CD4-positive, alpha-beta memory T cell (primary cell): ENCODE measurements around the gene TROAP. TPM values are rescaled to one million over a fixed set of nuclear protein-coding genes. Genes with fewer than 3 reads are reported as not detected.
A peak's percentile ranks its signal among the peaks of the same experiment; 100 is the strongest.

ENCODE experiments used
- CTCF ChIA-PET: fragments of 350-600 bp; sonication (Branson Sonifier 250); formaldehyde crosslinking; loops from one replicate; lab custom pipeline; 2021; ENCODE audit warnings: inconsistent platforms; ENCODE audit not compliant: partially characterized antibody; lab: Charles Lee
- POLR2A ChIA-PET: fragments of 350-600 bp; sonication (Branson Sonifier 250); formaldehyde crosslinking; loops from one replicate; lab custom pipeline; 2021; ENCODE audit not compliant: partially characterized antibody; lab: Charles Lee
- DNase-seq, 5 donors: peaks; one replicate each; pipeline versions ENCODE4 v3.0.0 to v3.0.0-alpha.2; 2020 to 2022; ENCODE audit warnings: mixed read lengths in 1 of 5
- H3K27ac ChIP-seq: one replicate; pipeline ENCODE4 v1.7.0; 2013; ENCODE audit warnings: low read depth, low read length
- H3K27me3 ChIP-seq: 2 replicates; pipeline ENCODE4 v1.7.0; 2013; ENCODE audit warnings: mild to moderate bottlenecking, low read length, moderate library complexity; ENCODE audit not compliant: insufficient read depth
- H3K36me3 ChIP-seq: 2 replicates; pipeline ENCODE4 v1.7.0; 2013; ENCODE audit warnings: mild to moderate bottlenecking, low read length, moderate library complexity; ENCODE audit not compliant: insufficient read depth
- H3K4me1 ChIP-seq: 2 replicates; pipeline ENCODE4 v1.7.0; 2013; ENCODE audit warnings: mild to moderate bottlenecking, low read length, moderate library complexity; ENCODE audit not compliant: insufficient read depth
- H3K4me3 ChIP-seq, 2 donors: one replicate each; pipeline ENCODE4 v1.7.0; 2013; ENCODE audit warnings: low read length in 2 of 2, mild to moderate bottlenecking in 1 of 2
- H3K9me3 ChIP-seq, 2 donors: one replicate each; pipeline ENCODE4 v1.7.0; 2013; ENCODE audit warnings: low read length in 2 of 2, control low read depth in 1 of 2; ENCODE audit not compliant: control insufficient read depth in 1 of 2
- H3K27ac Mint-ChIP-seq, 7 donors: one replicate each; pipeline ENCODE4 v1.8.0; 2020 to 2021; ENCODE audit warnings: mixed read lengths in 7 of 7, mild to moderate bottlenecking in 6 of 7, inconsistent platforms in 3 of 7, moderate library complexity in 3 of 7
- H3K27me3 Mint-ChIP-seq, 2 donors: one replicate each; pipeline ENCODE4 v1.8.0; 2020 to 2021; ENCODE audit warnings: mixed read lengths in 2 of 2
- H3K36me3 Mint-ChIP-seq, 2 donors: one replicate each; pipeline ENCODE4 v1.8.0; 2020 to 2021; ENCODE audit warnings: mixed read lengths in 2 of 2, inconsistent platforms in 1 of 2, mild to moderate bottlenecking in 1 of 2
- H3K4me1 Mint-ChIP-seq, 4 donors: one replicate each; pipeline ENCODE4 v1.8.0; 2020 to 2021; ENCODE audit warnings: mixed read lengths in 4 of 4, mild to moderate bottlenecking in 1 of 4
- H3K4me3 Mint-ChIP-seq, 8 donors: one replicate each; pipeline ENCODE4 v1.8.0; 2020 to 2021; ENCODE audit warnings: mixed read lengths in 8 of 8, mild to moderate bottlenecking in 7 of 8, moderate library complexity in 6 of 8, inconsistent platforms in 3 of 8
- H3K9me3 Mint-ChIP-seq, 8 donors: one replicate each; pipeline ENCODE4 v1.8.0; 2020 to 2021; ENCODE audit warnings: mixed read lengths in 8 of 8, mild to moderate bottlenecking in 5 of 8, inconsistent platforms in 3 of 8, moderate library complexity in 1 of 8
- intact Hi-C: fragments of 100-400 bp; cut with micrococcal nuclease; formaldehyde crosslinking; loops from one replicate; pipeline ENCODE4 v1.15.1; 2023
- polyA plus RNA-seq, 2 donors: library from polyadenylated mRNA; unstranded; fragments of 300-500 nt; fragmentation: Illumina TruSeq; gene quantifications; one replicate each; pipeline ENCODE4 v1.2.3, GENCODE V29; 2021
- total RNA-seq, 2 experiments: library from RNA; stranded (reverse); gene quantifications; one replicate each; pipeline ENCODE4 v1.2.3, GENCODE V29; 2021

The TROAP gene
- total and polyA plus RNA-seq, 4 experiments from 2014 or later, result 0.26 to 0.80 (median 0.63) TPM; not detected in 1

DNA sequence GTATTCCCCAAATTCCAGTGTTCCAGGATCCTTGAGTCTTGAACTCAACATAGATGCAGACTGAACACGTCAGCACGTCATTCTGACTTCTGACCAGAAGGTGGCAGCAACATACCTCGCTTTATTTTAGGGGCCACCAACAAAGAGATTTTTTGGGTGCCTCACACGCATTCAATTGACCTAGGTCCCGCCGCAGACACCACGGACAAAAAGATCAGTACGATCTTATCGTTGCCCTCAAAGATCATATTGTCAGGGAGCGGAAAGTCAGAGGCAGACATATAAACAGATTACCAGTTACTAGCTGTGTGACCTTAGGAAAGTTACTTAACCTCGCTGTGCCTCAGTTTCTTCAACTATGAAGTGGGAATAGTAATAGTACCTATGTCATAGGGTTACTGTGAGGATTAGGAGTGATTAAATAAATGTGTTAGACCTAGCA, 34.6 kb upstream of the TROAP start:
- Histone ChIP-seq H3K4me3 (no peak overlapping the region), H3K27ac (no peak overlapping the region), H3K9me3 (no peaks in the 10 kb centered on the region), H3K36me3 (no peaks in the 10 kb centered on the region), H3K27me3 (no peaks in the 10 kb centered on the region), H3K4me1 (no peaks in the 10 kb centered on the region)
- peak; percentile 61 to 75 (median 68) for DNase-seq
- Mint-ChIP-seq H3K4me1 (peaks cover 0 to 4% (median 2%) of the 10 kb centered on the region in 4 donors), H3K36me3 (no peaks in the 10 kb centered on the region), H3K27me3 (peaks cover 20% of the 10 kb centered on the region in 2 donors), H3K4me3 (no peak overlapping the region), H3K9me3 (no peaks in the 10 kb centered on the region), H3K27ac (peak overlapping the region in 1 of 7 donors; percentile 36)
- intact Hi-C loops, result loop anchor here (1.0 kb wide), 6 partner anchors 8 to 419 kb away; partner anchors contain the start of genes C1QL4 and FMNL3
- ChIA-PET CTCF (interaction anchor here (0.6 to 7.5 kb wide), 23 partner anchors 9 to 300 kb away, joined by 3 to 70 read pairs (median 7); partner anchors contain the start of genes C1QL4, DNAJC22, TROAP and TUBA1C), POLR2A (interaction anchor here (0.8 to 1.4 kb wide), 2 partner anchors 54 to 58 kb away, joined by 3 to 6 read pairs; partner anchors contain the start of gene DNAJC22)

GRCh38 chr12:49288922-49289555, 34.0 kb upstream of the TROAP start:
- Histone ChIP-seq H3K4me3 (no peak overlapping the region), H3K36me3 (no peaks in the 10 kb centered on the region), H3K4me1 (no peaks in the 10 kb centered on the region), H3K27ac (no peak overlapping the region), H3K27me3 (no peaks in the 10 kb centered on the region), H3K9me3 (no peaks in the 10 kb centered on the region)
- Mint-ChIP-seq H3K36me3 (no peaks in the 10 kb centered on the region), H3K4me1 (peaks cover 0 to 4% (median 2%) of the 10 kb centered on the region in 4 donors), H3K27me3 (peaks cover 20 to 24% of the 10 kb centered on the region in 2 donors), H3K4me3 (no peak overlapping the region), H3K27ac (no peak overlapping the region), H3K9me3 (no peaks in the 10 kb centered on the region)
- intact Hi-C loops, result loop anchor here (1.0 kb wide), 6 partner anchors 7 to 418 kb away; partner anchors contain the start of genes C1QL4 and FMNL3
- DNase-seq, result no peak
- POLR2A ChIA-PET, result interaction anchor here (0.8 to 1.4 kb wide), 2 partner anchors 53 to 58 kb away, joined by 3 to 6 read pairs; partner anchors contain the start of gene DNAJC22
- CTCF ChIA-PET, result interaction anchor here (0.6 to 7.5 kb wide), 24 partner anchors 8 to 301 kb away, joined by 3 to 70 read pairs (median 6); partner anchors contain the start of genes C1QL4, DNAJC22, TROAP and TUBA1C

DNA sequence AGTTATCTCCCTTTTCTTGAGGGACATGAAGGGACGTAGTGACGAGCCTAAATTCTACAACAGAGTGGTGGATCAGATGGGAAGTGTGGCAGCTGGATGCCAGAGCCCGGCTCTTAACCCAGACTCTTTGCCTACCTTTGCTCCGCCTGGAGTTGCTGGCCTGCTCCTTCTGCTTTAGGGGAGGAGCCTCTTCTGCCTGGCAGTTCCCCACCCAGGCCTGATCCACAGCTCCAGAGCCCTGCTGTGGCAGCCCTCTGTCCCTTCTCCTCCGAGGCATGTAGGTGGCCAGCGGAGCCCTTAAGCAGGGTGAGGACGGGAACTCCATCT, 30.4 kb upstream of the TROAP start:
- H3K4me1 Mint-ChIP-seq, result peaks cover 4 to 17% (median 14%) of the 10 kb centered on the region in 4 donors
- H3K27ac Mint-ChIP-seq, result no peak overlapping the region
- no peak overlapping the region for H3K4me3 Mint-ChIP-seq
- H3K27me3 Mint-ChIP-seq, result peaks cover 26 to 33% of the 10 kb centered on the region in 2 donors
- Histone ChIP-seq H3K4me1 (peaks cover 18% of the 10 kb centered on the region), H3K9me3 (no peaks in the 10 kb centered on the region), H3K4me3 (no peak overlapping the region), H3K36me3 (no peaks in the 10 kb centered on the region), H3K27me3 (peaks cover 25% of the 10 kb centered on the region), H3K27ac (no peak overlapping the region)
- intact Hi-C loops, result no loop called here
- H3K9me3 Mint-ChIP-seq, result no peaks in the 10 kb centered on the region
- no peaks in the 10 kb centered on the region for H3K36me3 Mint-ChIP-seq
- no peak for DNase-seq
- ChIA-PET CTCF (interaction anchor here (0.7 to 7.5 kb wide), 5 partner anchors 45 to 222 kb away, joined by 3 to 70 read pairs (median 9); partner anchors contain the start of genes C1QL4 and DNAJC22), POLR2A (no interaction called here)

GRCh38 chr12:49293056-49293956, 29.7 kb upstream of the TROAP start:
- no peak overlapping the region for H3K27ac Mint-ChIP-seq
- no peak for DNase-seq
- peaks cover 4 to 22% (median 17%) of the 10 kb centered on the region in 4 donors for H3K4me1 Mint-ChIP-seq
- H3K36me3 Mint-ChIP-seq, result no peaks in the 10 kb centered on the region
- H3K27ac ChIP-seq, result no peak overlapping the region
- H3K4me3 Mint-ChIP-seq, result peak overlapping the region in 1 of 8 donors; percentile 58
- H3K36me3 ChIP-seq, result no peaks in the 10 kb centered on the region
- intact Hi-C loops, result no loop called here
- H3K4me1 ChIP-seq, result peaks cover 20% of the 10 kb centered on the region
- H3K4me3 ChIP-seq, result no peak overlapping the region
- no peaks in the 10 kb centered on the region for H3K9me3 Mint-ChIP-seq
- POLR2A ChIA-PET, result interaction anchor here (1.4 kb wide), 1 partner anchor 74 kb away, joined by 4 read pairs; no protein-coding TSS in a partner anchor
- peaks cover 27 to 36% of the 10 kb centered on the region in 2 donors for H3K27me3 Mint-ChIP-seq
- no peaks in the 10 kb centered on the region for H3K9me3 ChIP-seq
- CTCF ChIA-PET, result interaction anchor here (0.7 to 7.5 kb wide), 10 partner anchors 7 to 218 kb away, joined by 3 to 70 read pairs (median 8); partner anchors contain the start of genes C1QL4, DNAJC22 and TROAP
- H3K27me3 ChIP-seq, result peaks cover 31% of the 10 kb centered on the region

- H3K27ac ChIP-seq, result no peak overlapping the region
- Mint-ChIP-seq H3K27me3 (peaks cover 31 to 36% of the 10 kb centered on the region in 2 donors), H3K4me3 (no peak overlapping the region), H3K36me3 (no peaks in the 10 kb centered on the region), H3K9me3 (no peaks in the 10 kb centered on the region), H3K27ac (no peak overlapping the region), H3K4me1 (peaks cover 5 to 28% (median 17%) of the 10 kb centered on the region in 4 donors)
- H3K4me3 ChIP-seq, result no peak overlapping the region
- ChIA-PET POLR2A (interaction anchor here (1.4 to 1.9 kb wide), 2 partner anchors 49 to 73 kb away, joined by 4 to 9 read pairs; no protein-coding TSS in a partner anchor), CTCF (interaction anchor here (0.7 to 4.2 kb wide), 10 partner anchors 8 to 217 kb away, joined by 3 to 24 read pairs (median 5); partner anchors contain the start of genes DNAJC22 and TROAP)
- H3K4me1 ChIP-seq, result peaks cover 20% of the 10 kb centered on the region
- intact Hi-C loops, result no loop called here
- peaks cover 32% of the 10 kb centered on the region for H3K27me3 ChIP-seq
- no peaks in the 10 kb centered on the region for H3K9me3 ChIP-seq
- DNase-seq, result no peak
- H3K36me3 ChIP-seq, result no peaks in the 10 kb centered on the region
These were observed 28.8 kb upstream of the TROAP start for GRCh38 chr12:49294086-49294803.

DNA sequence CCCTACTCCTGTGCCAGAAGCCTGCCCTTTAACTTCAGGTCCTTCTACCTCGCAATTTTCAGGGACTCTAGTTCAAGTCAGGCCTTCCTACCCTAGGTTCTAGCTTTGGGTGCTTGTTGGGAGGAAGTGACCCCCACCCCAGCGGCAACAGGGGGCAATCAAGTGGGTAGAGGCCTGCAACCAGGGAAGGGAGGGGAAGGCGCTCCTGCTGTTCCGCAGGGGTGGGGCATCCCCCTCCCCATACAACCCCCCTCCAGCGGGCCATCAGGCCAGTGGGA, 28.3 kb upstream of the TROAP start:
- ChIA-PET CTCF (interaction anchor here (1.1 to 4.2 kb wide), 8 partner anchors 8 to 52 kb away, joined by 3 to 24 read pairs (median 8); partner anchors contain the start of genes DNAJC22 and TROAP), POLR2A (interaction anchor here (1.4 to 1.9 kb wide), 2 partner anchors 48 to 72 kb away, joined by 4 to 9 read pairs; no protein-coding TSS in a partner anchor)
- H3K27ac Mint-ChIP-seq, result no peak overlapping the region
- peaks cover 20% of the 10 kb centered on the region for H3K4me1 ChIP-seq
- H3K4me3 ChIP-seq, result no peak overlapping the region
- DNase-seq, result no peak
- peaks cover 31 to 36% of the 10 kb centered on the region in 2 donors for H3K27me3 Mint-ChIP-seq
- no peaks in the 10 kb centered on the region for H3K9me3 Mint-ChIP-seq
- no peaks in the 10 kb centered on the region for H3K9me3 ChIP-seq
- no peaks in the 10 kb centered on the region for H3K36me3 ChIP-seq
- no peak overlapping the region for H3K4me3 Mint-ChIP-seq
- no peak overlapping the region for H3K27ac ChIP-seq
- no peaks in the 10 kb centered on the region for H3K36me3 Mint-ChIP-seq
- intact Hi-C loops, result no loop called here
- H3K27me3 ChIP-seq, result peaks cover 32% of the 10 kb centered on the region
- H3K4me1 Mint-ChIP-seq, result peaks cover 5 to 28% (median 17%) of the 10 kb centered on the region in 4 donors
